Common myeloid progenitor, CD34-positive (primary cell): Measurements from ENCODE around the gene GNG4.

Experiments used
- CTCF ChIA-PET: fragments of 350-600 bp; sonication (Branson Sonifier 250); formaldehyde crosslinking; loops from one replicate; lab custom pipeline; 2021; ENCODE audit warnings: antibody characterized with exemption; lab: Charles Lee
- POLR2A ChIA-PET: fragments of 350-600 bp; sonication (Branson Sonifier 250); formaldehyde crosslinking; loops from one replicate; lab custom pipeline; 2021; ENCODE audit warnings: antibody characterized with exemption; lab: Charles Lee
- DNase-seq, 3 donors: peaks; one replicate each; pipeline versions ENCODE4 v3.0.0 to v3.0.0-alpha.2; 2013
- H3K27ac ChIP-seq, 2 experiments: 1 replicate in 1 of 2; 2 replicates in 1 of 2; pipeline ENCODE4 v1.7.0; 2013; ENCODE audit warnings: inconsistent platforms in 2 of 2, low read length in 2 of 2, mild to moderate bottlenecking in 2 of 2, low read depth in 1 of 2, moderate library complexity in 1 of 2; ENCODE audit not compliant: severe bottlenecking in 2 of 2, insufficient read depth in 1 of 2, poor library complexity in 1 of 2
- H3K27me3 ChIP-seq, 5 experiments: replicated peaks in 2 of 5; 1 replicate in 3 of 5; 2 replicates in 2 of 5; pipeline versions ENCODE4 v1.6.1 to v1.7.0; 2013; ENCODE audit warnings: low read length in 4 of 5, mild to moderate bottlenecking in 2 of 5, moderate library complexity in 2 of 5, inconsistent platforms in 1 of 5; ENCODE audit not compliant: insufficient read depth in 5 of 5, control insufficient read depth in 4 of 5
- H3K36me3 ChIP-seq, 4 experiments: 1 replicate in 2 of 4; 2 replicates in 2 of 4; pipeline versions ENCODE4 v1.6.1 to v1.7.0; 2013; ENCODE audit warnings: low read length in 3 of 4, control low read depth in 1 of 4, mild to moderate bottlenecking in 1 of 4; ENCODE audit not compliant: control insufficient read depth in 4 of 4, insufficient read depth in 4 of 4
- H3K4me1 ChIP-seq, 4 experiments: 1 replicate in 3 of 4; 2 replicates in 1 of 4; pipeline versions ENCODE4 v1.6.1 to v1.7.1; 2013; ENCODE audit warnings: low read length in 3 of 4, mild to moderate bottlenecking in 3 of 4, control low read depth in 1 of 4, inconsistent platforms in 1 of 4, moderate library complexity in 1 of 4; ENCODE audit not compliant: control insufficient read depth in 4 of 4, insufficient read depth in 4 of 4; ENCODE audit errors: control extremely low read depth in 1 of 4
- H3K4me3 ChIP-seq, 7 experiments: 1 replicate in 4 of 7; 2 replicates in 3 of 7; pipeline versions ENCODE4 v1.5.1 to v1.7.0; 2013; ENCODE audit warnings: mild to moderate bottlenecking in 7 of 7, low read length in 6 of 7, moderate library complexity in 6 of 7, inconsistent platforms in 2 of 7, low read depth in 2 of 7, control low read depth in 1 of 7; ENCODE audit not compliant: insufficient read depth in 4 of 7, control insufficient read depth in 1 of 7; ENCODE audit errors: extremely low read depth in 1 of 7
- H3K9me3 ChIP-seq, 5 experiments: 1 replicate in 4 of 5; 2 replicates in 1 of 5; pipeline versions ENCODE4 v1.6.1 to v1.7.1; 2013; ENCODE audit warnings: low read length in 4 of 5, mild to moderate bottlenecking in 2 of 5, inconsistent platforms in 1 of 5, low read depth in 1 of 5, moderate library complexity in 1 of 5; ENCODE audit not compliant: control insufficient read depth in 4 of 5, insufficient read depth in 2 of 5; ENCODE audit errors: control extremely low read depth in 1 of 5
- WGBS: methylation state at CpG from one replicate; pipeline ENCODE4 v1.1.5; 2013; ENCODE audit not compliant: insufficient coverage; 5-methylcytosine and 5-hydroxymethylcytosine counted together

Gene GNG4

DNA sequence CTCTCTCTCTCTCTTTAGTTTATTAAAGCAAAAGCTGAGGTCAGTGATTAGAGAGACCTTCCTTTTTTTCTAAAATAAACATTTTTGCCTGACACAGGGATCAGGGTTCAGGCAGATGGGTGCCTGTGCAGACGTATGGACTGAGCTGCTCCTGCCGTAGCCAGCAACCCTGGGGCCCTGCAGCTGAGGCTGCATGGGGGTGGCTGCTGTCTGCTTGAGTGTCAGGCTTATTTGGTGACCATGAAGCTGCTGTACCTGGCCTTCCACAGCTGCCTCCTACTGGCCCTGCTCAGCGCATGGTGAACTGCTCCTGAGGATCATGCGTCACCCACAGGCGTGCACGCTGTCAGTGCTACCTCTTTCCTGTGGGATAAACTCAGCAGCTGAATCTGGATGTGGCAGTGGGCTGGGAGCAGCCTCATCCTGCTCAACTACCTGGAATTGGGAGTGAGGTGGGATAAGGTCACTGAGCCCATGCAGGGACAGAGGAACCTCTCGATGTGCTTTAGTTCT, 35.1 kb downstream of the GNG4 start:
- H3K4me1 ChIP-seq = no peaks in the 10 kb centered on the region

DNA sequence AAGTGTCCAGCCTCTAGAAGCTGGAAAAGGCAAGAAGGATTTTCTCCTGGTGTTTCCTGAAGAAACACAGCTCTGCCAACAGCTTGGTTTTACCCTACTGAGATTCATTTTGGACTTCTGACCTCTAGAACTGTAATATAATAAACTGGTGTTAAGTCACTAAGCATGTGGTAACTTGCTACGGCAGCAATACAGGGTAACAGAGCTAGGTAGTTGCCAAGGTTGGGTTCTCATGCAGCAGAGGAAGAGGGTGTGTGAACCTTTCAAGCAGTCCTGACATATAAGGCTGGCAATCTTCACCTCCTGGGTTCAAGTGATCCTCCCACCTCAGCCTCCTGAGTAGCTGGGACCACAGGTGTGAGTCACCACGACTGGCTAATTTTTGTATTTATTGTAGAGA, 36.0 kb downstream of the GNG4 start:
- ChIA-PET CTCF (interaction anchor here (1.4 to 3.9 kb wide), 3 partner anchors 13 to 19 kb away, joined by 4 to 28 read pairs (median 5); no protein-coding TSS in a partner anchor), POLR2A (no interaction called here)

More for the DNA sequence above, 35.1 kb downstream of the GNG4 start:
- Histone ChIP-seq H3K27me3 (peaks cover 0 to 5% (median 0%) of the 10 kb centered on the region in 5 experiments), H3K4me3 (no peak overlapping the region), H3K9me3 (no peaks in the 10 kb centered on the region), H3K27ac (no peak overlapping the region), H3K36me3 (no peaks in the 10 kb centered on the region)
- no peak for DNase-seq
- WGBS = 98% methylated on average over 5 of the region's 7 CpGs
- POLR2A ChIA-PET = interaction anchor here (0.6 kb wide), 1 partner anchor 47 kb away, joined by 3 read pairs; no protein-coding TSS in a partner anchor
- CTCF ChIA-PET = interaction anchor here (1.4 to 3.9 kb wide), 3 partner anchors 14 to 20 kb away, joined by 4 to 28 read pairs (median 5); no protein-coding TSS in a partner anchor

DNA sequence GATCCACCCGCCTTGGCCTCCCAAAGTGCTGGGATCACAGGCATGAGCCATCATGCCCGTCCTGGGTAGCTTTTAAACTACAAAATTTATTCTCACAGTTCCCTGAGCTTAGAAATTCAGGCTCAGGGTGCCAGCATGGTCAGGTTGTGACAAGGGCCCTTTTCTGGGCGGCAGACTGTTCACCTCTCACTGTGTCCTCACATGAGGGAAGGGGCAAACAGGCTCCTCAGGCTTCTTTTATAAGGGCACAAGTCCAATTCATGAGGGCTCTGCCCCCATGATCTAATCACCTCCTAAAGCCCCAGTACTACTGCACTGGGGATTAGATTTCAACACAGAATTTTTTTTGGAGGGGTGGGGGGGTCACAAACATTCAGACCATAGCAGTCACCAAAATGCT, 36.8 kb downstream of the GNG4 start:
- Histone ChIP-seq H3K27ac (no peak overlapping the region), H3K4me1 (no peaks in the 10 kb centered on the region), H3K4me3 (no peak overlapping the region), H3K27me3 (peaks cover 0 to 5% (median 0%) of the 10 kb centered on the region in 5 experiments), H3K9me3 (no peaks in the 10 kb centered on the region), H3K36me3 (no peaks in the 10 kb centered on the region)
- WGBS = 100% methylated on average over 3 of the region's 3 CpGs
- no peak for DNase-seq
- POLR2A ChIA-PET = no interaction called here
- CTCF ChIA-PET = interaction anchor here (0.8 to 3.9 kb wide), 3 partner anchors 9 to 18 kb away, joined by 3 to 28 read pairs (median 4); no protein-coding TSS in a partner anchor

More for the DNA sequence above, 36.0 kb downstream of the GNG4 start:
- no peaks in the 10 kb centered on the region for H3K4me1 ChIP-seq
- no CpG with 5 or more reads among the region's 2 CpGs for WGBS
- no peak overlapping the region for H3K27ac ChIP-seq
- H3K36me3 ChIP-seq = no peaks in the 10 kb centered on the region
- no peaks in the 10 kb centered on the region for H3K9me3 ChIP-seq
- peaks cover 0 to 5% (median 0%) of the 10 kb centered on the region in 5 experiments for H3K27me3 ChIP-seq
- DNase-seq = no peak
- H3K4me3 ChIP-seq = no peak overlapping the region

DNA sequence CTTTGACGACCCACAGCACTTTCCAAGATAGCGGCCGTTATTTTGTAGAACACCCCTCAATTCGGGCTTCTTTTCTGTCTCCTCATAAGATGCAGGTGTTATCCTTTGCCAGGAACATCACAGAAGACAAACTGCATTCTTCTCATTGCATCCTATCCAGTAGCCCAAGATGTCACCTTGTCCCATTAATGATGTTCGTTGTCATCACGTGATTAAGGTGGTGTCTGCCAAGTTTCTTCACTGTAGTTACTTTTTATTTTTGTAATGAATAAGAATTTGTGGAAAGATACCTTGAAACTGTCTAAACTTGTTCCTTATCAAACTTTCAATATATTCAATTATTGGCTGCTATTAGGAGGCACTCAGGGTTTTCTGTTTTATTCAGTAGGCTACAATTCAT, 39.4 kb downstream of the GNG4 start:
- no peak overlapping the region for H3K27ac ChIP-seq
- ChIA-PET POLR2A (no interaction called here), CTCF (interaction anchor here (0.6 to 1.3 kb wide), 2 partner anchors 10 to 63 kb away, joined by 3 read pairs; no protein-coding TSS in a partner anchor)
- no peak overlapping the region for H3K4me3 ChIP-seq
- no peaks in the 10 kb centered on the region for H3K9me3 ChIP-seq
- H3K27me3 ChIP-seq = no peaks in the 10 kb centered on the region
- no peaks in the 10 kb centered on the region for H3K4me1 ChIP-seq
- DNase-seq = no peak
- no peaks in the 10 kb centered on the region for H3K36me3 ChIP-seq
- 95% methylated on average over 4 of the region's 6 CpGs for WGBS

DNA sequence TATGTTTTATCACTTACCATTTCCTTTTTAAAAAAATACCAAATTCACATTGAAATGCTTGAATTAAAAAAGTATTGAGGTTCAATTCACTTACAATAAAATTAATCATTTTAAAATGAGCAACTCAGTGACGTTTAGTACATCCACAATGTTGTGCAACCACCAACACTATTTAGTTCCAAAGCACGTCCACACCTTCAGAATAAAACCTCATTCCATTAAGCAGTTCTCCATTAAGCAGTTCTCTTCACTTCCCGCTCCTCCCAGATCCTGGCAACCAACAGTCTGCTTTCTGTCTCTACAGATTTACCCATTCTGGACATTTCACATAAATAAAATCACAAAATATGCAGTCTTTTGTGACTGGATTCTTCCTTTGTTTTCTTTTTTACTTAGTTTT, 41.3 kb downstream of the GNG4 start:
- Histone ChIP-seq H3K9me3 (no peaks in the 10 kb centered on the region), H3K4me1 (no peaks in the 10 kb centered on the region), H3K4me3 (no peak overlapping the region), H3K27me3 (peaks cover 0 to 2% (median 0%) of the 10 kb centered on the region in 5 experiments), H3K27ac (no peak overlapping the region), H3K36me3 (no peaks in the 10 kb centered on the region)
- 51% methylated on average over 3 of the region's 3 CpGs for WGBS
- ChIA-PET POLR2A (no interaction called here), CTCF (interaction anchor here (0.8 to 0.9 kb wide), 2 partner anchors 10 to 12 kb away, joined by 3 read pairs; no protein-coding TSS in a partner anchor)
- no peak for DNase-seq

DNA sequence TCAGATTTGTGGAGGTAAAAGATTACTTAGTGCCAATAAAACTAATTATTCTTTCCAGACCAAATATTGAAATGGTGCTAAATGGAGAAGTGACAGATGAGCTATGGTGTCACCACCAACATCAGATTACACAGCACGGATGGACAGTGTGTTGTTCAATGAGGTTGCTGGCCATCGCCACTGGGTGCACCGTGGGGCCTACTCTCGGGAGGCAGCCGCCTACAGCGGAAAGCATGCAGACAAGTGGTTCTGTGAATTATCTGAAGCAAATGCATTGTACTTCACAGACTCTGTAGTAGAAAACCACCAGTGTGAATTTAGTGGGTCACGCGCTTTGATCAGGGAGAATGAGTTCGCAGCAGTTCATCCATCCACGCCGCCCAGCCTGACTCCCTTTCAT, 42.3 kb downstream of the GNG4 start:
- no peak overlapping the region for H3K4me3 ChIP-seq
- DNase-seq = peak in 1 of 3 donors; percentile 9
- ChIA-PET CTCF (no interaction called here), POLR2A (no interaction called here)
- peaks cover 0 to 2% (median 0%) of the 10 kb centered on the region in 5 experiments for H3K27me3 ChIP-seq
- WGBS = over 99% methylated on average over 11 of the region's 11 CpGs
- no peak overlapping the region for H3K27ac ChIP-seq
- H3K36me3 ChIP-seq = no peaks in the 10 kb centered on the region
- no peaks in the 10 kb centered on the region for H3K4me1 ChIP-seq
- H3K9me3 ChIP-seq = no peaks in the 10 kb centered on the region

DNA sequence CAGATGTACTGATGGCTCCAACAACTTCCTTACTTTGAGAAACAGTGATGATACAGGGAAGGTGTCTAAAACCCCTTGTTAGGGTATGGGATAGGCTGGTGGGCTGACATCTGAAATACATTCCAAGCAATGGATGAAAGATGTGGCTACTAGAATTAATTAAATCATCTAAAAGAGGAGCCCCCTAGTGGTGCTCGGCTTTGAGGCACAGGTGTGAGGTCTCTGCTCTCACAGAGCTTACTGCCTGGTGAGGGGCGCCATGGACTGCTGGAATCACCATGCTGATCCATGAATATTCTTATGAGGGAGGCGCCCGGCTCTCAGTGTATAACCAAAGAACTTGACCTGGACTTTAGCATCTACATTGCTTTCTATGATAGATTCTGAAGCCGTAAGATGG, 48.5 kb downstream of the GNG4 start:
- no peaks in the 10 kb centered on the region for H3K9me3 ChIP-seq
- peak; percentile 31 to 53 (median 44) for DNase-seq
- H3K36me3 ChIP-seq = no peaks in the 10 kb centered on the region
- H3K27me3 ChIP-seq = peaks cover 0 to 5% (median 0%) of the 10 kb centered on the region in 5 experiments
- no peaks in the 10 kb centered on the region for H3K4me1 ChIP-seq
- CTCF ChIA-PET = interaction anchor here (0.8 to 7.3 kb wide), 22 partner anchors 9 to 371 kb away, joined by 3 to 49 read pairs (median 4); partner anchors contain the start of gene B3GALNT2
- 78% methylated on average over 3 of the region's 5 CpGs for WGBS
- POLR2A ChIA-PET = no interaction called here
- H3K27ac ChIP-seq = no peak overlapping the region
- H3K4me3 ChIP-seq = no peak overlapping the region
